K562 (cell line): ENCODE results near the gene TUBB4B. TPM values are rescaled to one million over a fixed set of nuclear protein-coding genes. Genes with fewer than 3 reads are reported as not detected.
"Not testable (repeated sequence)": the region's sequence is repeated elsewhere in the genome, so short reads cannot be mapped to it uniquely, and the experiment has no call there.

Experiments used
- REST ChIP-seq, 2 experiments: fragments of 450-650 bp; formaldehyde crosslinking in 1 of 2; IDR thresholded peaks; 2 replicates each; pipeline versions ENCODE4 v1.4.0 to v1.6.1; 2014 to 2020; ENCODE audit warnings: mild to moderate bottlenecking in 2 of 2, borderline replicate concordance in 1 of 2, low read depth in 1 of 2
- polyA plus RNA-seq, 8 experiments: library from polyadenylated mRNA; depleted of rRNA in 4 of 8; stranded (reverse) in 5 of 8; unstranded in 3 of 8; fragments of >200 nt; fragmentation: Nextera tagmentation in 2 of 8; fragmentation: Illumina TruSeq in 1 of 8; extraction: Ambion mirVana in 2 of 8; extraction: Trizol in 1 of 8; gene quantifications; 2 replicates each; pipeline versions ENCODE4 v1.2.1 to v1.2.3, GENCODE V29; 2011 to 2014; ENCODE audit warnings: inconsistent platforms in 1 of 8, missing spikeins in 1 of 8
- total RNA-seq, 7 experiments: library from RNA; depleted of rRNA in 6 of 7; stranded (reverse); fragments of >200 nt in 6 of 7; fragmentation: Illumina TruSeq in 2 of 7; extraction: Trizol in 2 of 7; gene quantifications; 2 replicates each; pipeline versions ENCODE4 v1.2.1 to v1.2.3, GENCODE V29; 2011 to 2021; ENCODE audit warnings: low replicate concordance in 1 of 7

Gene TUBB4B
- total and polyA plus RNA-seq, 9 of the 15 experiments (the other 6 are each of a cell fraction or from before 2014, with no cell fraction given), result 24.1 to 443 (median 268) TPM

- peak; percentile 37; the same call in 1 of the 2 replicates for TF ChIP-seq REST (IDR thresholded peaks at IDR 0.05; ENCODE audit: borderline replicate concordance)
- TF ChIP-seq REST (CRISPR knock-in tag; IDR thresholded peaks at IDR 0.05; ENCODE audit: low read depth), result not testable (repeated sequence)
- TF ChIP-seq, all 486 proteins: peak for 9; not testable (repeated sequence) for 477
These were observed 21.3 kb downstream of the TUBB4B start (continued) for GRCh38 chr9:137262173-137262908.
